Activated gamma-delta T cell treated with Interleukin-2 at 50 U/mL for 16 hours (primary cell): Measurements from ENCODE around the gene RNF126.
A peak's percentile ranks its signal among the peaks of the same experiment; 100 is the strongest.
"Not testable (repeated sequence)": the region's sequence is repeated elsewhere in the genome, so short reads cannot be mapped to it uniquely, and the experiment has no call there.

Experiments used
- DNase-seq: peaks from one replicate; pipeline ENCODE4 v3.0.0-alpha.2; 2020

RNF126 gene

GRCh38 chr19:685454-685931 lies 22.5 kb upstream of the RNF126 start:
- DNase-seq = no peak

DNA sequence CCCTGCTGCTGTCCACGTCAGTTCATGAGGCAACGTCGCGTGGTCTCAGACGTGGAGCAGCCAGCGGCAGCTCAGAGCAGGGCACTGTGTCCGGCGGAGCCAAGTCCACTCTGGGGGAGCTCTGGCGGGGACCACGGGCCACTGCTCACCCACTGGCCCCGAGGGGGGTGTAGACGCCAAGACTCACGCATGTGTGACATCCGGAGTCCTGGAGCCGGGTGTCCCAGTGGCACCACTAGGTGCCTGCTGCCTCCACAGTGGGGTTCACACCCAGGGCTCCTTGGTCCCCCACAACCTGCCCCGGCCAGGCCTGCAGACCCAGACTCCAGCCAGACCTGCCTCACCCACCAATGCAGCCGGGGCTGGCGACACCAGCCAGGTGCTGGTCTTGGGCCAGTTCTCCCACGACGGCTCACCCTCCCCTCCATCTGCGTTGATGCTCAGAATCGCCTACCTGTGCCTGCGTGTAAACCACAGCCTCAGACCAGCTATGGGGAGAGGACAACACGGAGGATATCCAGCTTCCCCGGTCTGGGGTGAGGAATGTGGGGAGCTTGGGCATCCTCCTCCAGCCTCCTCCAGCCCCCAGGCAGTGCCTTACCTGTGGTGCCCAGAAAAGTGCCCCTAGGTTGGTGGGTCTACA lies 19.8 kb upstream of the RNF126 start:
- DNase-seq = no peak

DNA sequence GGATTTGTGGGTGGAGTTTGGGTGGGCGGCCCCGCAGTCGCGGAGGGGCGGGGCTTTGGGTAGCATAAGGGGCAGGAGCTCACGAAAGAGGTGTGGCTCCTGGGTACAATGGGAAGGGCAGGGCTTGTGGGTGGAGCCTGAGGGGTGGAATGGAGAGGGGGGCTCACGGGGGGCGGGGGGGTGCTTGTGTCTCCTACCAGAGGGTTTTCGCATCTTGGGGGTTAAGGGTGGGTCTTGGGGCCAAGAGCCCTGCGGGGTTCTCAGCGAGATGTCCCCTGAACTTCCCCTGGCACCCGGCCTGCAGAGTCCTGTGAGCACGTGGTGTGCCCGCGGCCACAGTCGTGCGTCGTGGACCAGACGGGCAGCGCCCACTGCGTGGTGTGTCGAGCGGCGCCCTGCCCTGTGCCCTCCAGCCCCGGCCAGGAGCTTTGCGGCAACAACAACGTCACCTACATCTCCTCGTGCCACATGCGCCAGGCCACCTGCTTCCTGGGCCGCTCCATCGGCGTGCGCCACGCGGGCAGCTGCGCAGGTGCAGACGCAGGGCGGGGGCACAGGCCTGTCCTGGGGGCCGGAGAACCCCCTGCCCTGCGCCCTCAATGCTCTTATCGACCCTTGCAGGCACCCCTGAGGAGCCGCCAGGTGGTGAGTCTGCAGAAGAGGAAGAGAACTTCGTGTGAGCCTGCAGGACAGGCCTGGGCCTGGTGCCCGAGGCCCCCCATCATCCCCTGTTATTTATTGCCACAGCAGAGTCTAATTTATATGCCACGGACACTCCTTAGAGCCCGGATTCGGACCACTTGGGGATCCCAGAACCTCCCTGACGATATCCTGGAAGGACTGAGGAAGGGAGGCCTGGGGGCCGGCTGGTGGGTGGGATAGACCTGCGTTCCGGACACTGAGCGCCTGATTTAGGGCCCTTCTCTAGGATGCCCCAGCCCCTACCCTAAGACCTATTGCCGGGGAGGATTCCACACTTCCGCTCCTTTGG lies 18.3 kb upstream of the RNF126 start:
- DNase-seq = no peak

- DNase-seq = peak; percentile 100
These were observed 17.4 kb upstream of the RNF126 start for GRCh38 chr19:680287-681028.

GRCh38 chr19:679418-680286 lies 16.6 kb upstream of the RNF126 start:
- no peak for DNase-seq

GRCh38 chr19:678791-679388 lies 15.9 kb upstream of the RNF126 start:
- DNase-seq = no peak

- no peak for DNase-seq
These were observed 14.8 kb upstream of the RNF126 start for GRCh38 chr19:677601-678436.

GRCh38 chr19:677201-677600 lies 14.2 kb upstream of the RNF126 start:
- DNase-seq = no peak

GRCh38 chr19:676339-677105 lies 13.5 kb upstream of the RNF126 start, which contains the start of gene FSTL3:
FSTL3 (plus strand) TSS chr19:676392; CDS start chr19:676424, 32 bp downstream.
- DNase-seq = no peak

- no peak for DNase-seq
These were observed 13.0 kb upstream of the RNF126 start for GRCh38 chr19:676007-676338.

DNA sequence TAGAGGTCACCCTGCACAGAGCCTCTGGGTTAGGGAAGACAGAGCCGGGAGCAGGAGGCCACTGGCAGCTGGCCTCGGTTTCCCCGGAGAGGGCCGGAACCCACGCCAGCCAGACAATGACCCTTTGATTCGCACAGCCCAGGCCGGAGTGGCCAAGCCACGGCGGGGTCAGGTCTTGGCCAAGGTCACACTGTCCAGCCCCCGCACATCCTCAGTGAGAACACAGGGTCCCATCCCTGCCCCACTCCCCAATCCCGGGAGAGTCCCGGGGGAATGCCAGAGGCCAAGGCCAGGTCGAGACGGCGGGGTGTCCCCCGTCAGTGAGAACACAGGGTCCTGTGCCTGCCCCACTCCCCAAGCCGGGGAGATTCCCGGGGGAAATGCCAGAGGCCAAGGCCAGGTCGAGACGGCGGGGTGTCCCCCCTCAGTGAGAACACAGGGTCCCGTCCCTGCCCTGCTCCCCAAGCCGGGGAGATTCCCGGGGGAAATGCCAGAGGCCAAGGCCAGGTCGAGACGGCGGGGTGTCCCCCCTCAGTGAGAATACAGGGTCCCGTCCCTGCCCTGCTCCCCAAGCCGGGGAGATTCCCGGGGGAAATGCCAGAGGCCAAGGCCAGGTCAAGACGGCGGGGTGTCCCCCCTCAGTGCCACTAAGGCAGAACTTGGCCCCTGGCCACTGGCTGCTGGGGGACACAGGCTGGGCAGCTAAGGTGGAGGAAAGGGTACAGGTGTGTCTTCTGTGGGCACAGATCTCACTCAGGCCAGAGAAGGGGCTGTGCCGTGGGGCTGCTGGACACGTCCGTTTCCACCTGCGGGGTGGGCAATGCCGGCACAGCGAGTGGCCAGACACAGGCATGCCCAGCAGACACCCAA lies 11.5 kb upstream of the RNF126 start:
- no peak for DNase-seq

- DNase-seq = no peak
These were observed 7.6 kb upstream of the RNF126 start for GRCh38 chr19:670609-671075.

- DNase-seq = not testable (repeated sequence)
These were observed 5.8 kb upstream of the RNF126 start for GRCh38 chr19:668675-669434.

DNA sequence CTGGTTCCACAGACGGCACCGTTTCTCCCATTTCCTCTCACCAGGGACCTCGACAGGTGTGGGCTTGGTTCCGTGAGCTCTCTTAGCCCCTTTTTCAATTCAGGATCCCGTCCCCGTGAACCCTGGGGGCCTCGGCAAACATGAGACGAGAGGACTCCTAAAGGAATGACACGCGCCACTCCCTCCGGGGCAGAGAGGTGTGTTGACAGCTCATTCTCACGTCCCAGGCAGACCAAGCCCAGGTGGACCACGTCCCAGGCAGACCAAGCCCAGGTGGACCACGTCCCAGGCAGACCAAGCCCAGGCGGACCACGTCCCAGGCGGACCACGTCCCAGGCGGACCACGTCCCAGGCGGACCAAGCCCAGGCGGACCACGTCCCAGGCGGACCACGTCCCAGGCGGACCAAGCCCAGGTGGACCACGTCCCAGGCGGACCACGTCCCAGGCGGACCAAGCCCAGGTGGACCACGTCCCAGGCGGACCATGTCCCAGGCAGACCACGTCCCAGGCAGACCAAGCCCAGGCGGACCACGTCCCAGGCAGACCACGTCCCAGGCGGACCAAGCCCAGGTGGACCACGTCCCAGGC lies 4.1 kb upstream of the RNF126 start:
- DNase-seq = not testable (repeated sequence)

- DNase-seq = peak; percentile 70
These were observed 2.0 kb upstream of the RNF126 start for GRCh38 chr19:664913-665443.

DNA sequence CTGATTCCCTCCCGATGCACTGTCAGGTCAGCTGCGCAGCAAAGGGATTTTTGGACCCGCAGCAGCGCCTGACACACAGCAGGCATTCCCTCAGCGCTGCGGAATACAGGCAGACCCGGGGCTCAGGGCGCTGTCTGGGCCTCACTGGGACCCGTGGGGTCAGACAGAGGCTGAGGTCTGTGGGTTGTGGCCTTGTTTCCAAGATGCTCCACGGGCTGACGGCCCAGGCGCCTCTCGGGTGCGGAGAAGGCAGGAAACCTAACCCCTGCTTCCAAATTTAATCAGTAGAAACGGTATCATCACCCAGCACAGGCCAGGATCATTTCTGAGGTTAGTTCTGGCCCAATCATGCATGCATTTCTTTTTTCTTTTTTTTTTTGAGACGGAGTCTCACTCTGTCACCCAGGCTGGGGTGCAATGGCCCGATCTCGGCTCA lies 686 bp upstream of the RNF126 start:
- DNase-seq = no peak
